ENCODE data around the gene F2R. TPM values are rescaled to one million over a fixed set of nuclear protein-coding genes. Genes with fewer than 3 reads are reported as not detected.

F2R gene
- polyA plus RNA-seq, 4 donors = 54.0 to 68.6 (median 61.3) TPM

DNA sequence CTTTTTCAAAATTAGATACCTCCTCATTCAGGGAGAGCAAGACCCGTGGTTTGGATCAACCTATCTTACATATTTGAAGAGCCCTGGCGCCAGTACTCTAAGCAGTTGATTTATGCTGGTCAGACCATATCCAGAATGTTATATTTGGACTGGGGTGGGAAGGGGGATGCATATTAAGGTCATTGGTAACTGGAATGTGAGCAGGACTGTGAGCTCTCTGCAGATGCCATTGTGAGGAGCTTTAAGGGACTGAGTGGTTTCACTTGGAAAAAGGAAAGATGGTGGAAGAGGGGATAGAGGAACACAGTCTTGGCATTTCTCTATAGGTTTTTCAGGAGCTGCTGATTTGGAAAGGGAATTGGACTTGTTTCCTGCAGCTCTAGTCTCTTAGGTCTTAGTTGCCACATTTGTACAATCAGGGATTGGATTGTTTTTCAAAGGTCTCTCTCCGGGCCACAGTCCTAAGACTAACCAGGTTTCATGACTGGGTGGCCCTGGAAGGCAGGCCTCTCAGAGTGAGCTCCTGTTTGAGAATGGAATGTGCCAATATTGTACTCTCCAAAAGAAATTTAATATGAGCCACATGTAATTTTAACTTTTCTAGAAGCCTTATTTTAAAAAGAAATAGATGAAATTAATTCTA, 25.8 kb upstream of the F2R start:
- DNase-seq (ENCODE audit: low read depth in 4 of 4, low spot score in 2 of 4) = no peak

DNA sequence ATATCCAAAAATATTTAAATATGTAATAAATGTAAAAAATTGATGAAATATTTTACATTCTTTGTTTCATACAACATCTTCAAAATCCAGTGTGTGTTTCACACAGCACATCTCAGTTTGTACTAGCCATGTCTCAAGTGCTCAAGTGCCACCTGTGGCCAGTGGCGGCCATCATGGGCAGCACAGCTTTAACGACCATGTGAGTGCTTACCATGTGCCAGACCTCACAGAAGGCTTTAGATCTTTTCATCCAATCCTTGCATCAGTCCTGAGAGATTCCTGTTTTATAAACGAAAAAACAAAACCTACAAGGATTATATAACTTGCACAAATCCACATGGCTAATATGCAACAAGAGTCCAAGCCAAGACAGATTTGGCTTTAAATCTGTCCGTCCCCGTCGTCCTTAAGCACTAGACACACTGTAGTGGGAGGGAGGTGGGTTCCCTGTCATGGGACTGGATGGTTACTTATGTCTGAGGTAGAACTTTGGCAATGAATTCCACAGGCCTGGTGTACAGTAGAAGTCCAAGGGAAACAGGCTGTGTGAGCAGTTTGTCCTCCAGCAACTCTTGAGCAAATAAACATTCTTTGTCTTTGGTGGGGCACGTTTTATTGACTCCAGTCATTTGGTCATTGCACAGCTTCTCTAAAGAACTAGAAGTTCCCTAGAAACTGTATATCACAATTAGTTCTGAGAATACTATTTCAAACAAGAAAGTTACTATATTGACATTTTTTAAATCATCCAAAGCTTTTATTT, 25.0 kb upstream of the F2R start:
- DNase-seq (ENCODE audit: low read depth in 4 of 4, low spot score in 2 of 4) = no peak

DNA sequence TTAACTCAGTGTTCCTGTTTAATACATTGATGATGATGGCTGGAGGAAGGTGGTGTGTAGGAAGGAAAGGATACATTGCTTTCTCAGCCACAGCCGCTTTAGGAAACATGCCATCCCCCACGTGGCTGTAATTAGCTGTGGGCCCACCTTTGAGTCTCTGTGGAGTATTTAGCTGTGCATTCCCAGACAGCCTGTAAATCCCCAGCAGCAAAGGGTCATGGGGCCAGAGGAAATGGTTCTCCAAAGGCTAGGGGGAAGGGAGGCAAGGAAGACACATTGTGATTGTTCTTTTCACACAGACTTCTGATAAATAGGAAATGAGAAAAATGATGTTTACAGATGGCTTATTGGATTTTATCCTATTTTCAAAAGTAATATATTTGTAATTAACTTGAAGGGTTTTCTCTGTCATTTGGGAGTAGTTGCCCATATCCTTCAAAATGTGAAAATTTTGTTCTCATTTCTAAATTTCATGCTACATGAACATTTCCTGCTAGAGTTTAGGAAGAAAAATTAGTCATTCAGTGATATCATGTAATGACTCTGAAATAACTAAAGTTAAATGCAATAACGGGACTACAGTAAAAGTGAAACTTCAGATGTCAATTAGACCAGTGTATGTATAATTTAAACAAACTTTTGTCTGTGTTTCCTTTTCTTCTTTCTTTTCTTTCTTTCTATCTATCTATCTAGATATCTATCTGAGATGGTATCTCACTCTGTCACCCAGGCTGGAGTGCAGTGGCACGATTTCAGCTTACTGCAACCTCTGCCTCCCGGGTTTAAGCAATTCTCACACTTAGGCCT, 24.3 kb upstream of the F2R start:
- DNase-seq (ENCODE audit: low read depth in 4 of 4, low spot score in 2 of 4) = peak in 2 of 4 donors; percentile 19 to 31

DNA sequence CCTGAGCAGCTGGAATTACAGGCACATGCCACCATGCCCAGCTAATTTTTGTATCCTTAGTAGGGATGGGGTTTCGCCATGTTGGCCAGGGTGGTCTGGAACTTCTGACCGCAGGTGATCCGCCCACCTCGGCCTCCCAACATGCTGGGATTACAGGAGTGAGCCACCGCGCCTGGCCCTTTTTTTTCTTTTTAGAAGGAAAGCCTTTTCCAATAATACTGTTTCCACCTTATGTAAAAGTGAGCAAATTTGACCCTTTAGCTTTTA, 23.7 kb upstream of the F2R start:
- no peak for DNase-seq (ENCODE audit: low read depth in 4 of 4, low spot score in 2 of 4)

DNA sequence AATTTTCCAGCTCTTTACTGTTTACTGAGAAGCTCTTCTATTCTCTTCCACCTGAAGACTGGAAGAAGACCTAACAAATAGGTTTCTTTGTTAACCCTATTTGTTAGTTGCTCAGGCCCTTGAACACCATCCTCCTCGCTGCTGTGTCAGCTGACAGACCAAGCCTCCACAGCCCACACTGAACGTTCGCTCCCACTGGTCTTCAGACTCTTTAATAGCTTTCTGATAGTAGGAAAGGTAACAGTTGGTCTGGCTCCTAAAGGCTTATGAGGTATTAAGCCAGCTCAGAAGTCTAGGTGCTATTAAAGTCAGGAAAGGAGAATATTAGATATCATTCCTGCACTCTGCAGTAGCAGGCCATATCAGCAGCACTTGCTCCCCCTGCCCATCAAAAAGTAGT, 23.3 kb upstream of the F2R start:
- DNase-seq (ENCODE audit: low read depth in 4 of 4, low spot score in 2 of 4) = no peak

DNA sequence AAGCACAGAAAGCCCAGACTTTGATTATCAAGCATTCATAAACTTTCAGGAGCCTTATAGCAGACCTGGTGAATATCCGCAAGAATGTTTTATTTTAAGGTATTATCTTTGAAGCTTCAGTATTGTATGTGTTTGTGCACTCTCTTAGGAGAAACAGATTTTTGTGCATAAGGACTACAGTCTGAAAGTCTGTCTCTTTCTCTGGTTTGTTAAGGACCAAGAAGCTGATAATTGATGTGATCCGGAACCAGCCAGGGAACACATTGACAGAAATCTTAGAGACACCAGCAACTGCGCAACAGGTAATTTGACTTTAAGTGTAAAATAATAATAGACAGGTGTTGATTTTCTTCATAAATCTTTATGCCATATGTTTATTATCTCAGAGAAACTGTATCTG, 22.8 kb upstream of the F2R start:
- DNase-seq (ENCODE audit: low read depth in 4 of 4, low spot score in 2 of 4) = no peak

DNA sequence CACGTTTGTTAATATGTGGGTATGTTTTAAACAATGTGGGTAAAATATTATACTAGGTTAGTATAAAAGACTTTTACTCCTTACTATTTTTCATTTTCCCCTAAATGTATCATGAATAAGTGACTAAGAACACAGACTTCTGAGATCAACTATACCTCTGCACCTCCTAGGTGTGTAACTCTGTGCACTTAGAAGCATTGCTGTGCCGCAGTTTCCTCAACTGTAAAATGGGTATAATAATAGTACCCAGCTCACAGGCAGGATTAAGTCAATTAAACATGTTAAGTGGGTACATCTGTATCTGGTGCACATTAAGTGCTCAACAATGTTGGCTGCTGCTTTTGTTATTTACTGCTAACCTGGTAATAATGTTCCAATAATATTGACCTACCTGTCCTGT, 21.6 kb upstream of the F2R start:
- DNase-seq (ENCODE audit: low read depth in 4 of 4, low spot score in 2 of 4) = no peak

DNA sequence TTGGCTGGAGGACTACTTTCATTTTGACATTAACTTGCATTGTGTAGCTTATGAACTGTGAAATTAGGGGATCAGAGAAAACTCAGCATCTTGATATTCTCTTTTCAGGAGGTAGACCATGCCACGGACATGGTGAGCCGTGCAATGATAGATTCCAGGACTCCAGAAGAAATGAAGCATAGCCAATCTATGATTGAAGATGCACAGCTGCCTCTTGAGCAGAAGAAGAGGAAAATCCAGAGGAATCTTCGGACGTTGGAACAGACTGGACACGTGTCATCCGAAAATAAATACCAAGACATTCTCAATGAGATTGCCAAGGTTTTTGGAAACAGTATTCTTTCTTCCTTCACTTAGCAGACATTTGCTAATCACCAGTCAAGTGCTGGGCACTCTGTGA, 20.6 kb upstream of the F2R start:
- no peak for DNase-seq (ENCODE audit: low read depth in 4 of 4, low spot score in 2 of 4)

DNA sequence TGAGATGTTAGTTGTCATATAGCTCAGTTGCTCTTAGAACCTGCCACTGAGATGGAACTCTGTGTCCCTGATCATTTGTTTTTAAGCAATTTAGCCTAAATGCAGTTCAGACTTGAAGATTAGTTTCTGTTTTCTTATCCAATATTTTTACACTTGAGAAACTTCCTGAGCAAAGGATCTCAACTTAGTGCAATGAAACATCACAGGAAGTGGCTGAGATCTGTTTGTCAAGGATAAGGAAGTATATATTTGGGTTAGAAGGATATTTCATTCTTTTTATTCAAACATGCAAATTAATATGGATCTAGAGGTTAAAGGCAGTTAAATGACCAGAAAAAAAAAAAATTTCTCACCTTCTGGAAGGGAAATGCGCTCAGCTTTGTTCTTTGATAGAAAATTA, 19.7 kb upstream of the F2R start:
- DNase-seq (ENCODE audit: low read depth in 4 of 4, low spot score in 2 of 4) = no peak

DNA sequence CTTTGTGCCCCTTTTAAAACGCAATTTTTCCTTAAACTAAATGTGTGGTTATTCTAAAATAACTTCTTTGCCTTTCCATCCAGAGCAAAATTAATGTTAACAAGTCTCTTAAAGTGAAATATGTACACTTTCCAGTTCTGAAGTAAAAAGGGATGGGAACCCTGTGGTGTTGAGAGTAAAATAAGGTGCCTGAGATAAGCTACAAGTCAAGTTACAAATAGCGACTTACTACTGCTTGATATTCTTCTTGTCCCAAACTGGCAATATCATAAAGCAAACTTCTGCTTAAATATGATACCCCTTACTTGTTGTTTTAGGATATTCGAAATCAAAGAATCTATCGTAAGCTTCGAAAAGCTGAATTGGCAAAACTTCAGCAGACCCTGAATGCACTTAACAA, 18.3 kb upstream of the F2R start:
- DNase-seq (ENCODE audit: low read depth in 4 of 4, low spot score in 2 of 4) = no peak

DNA sequence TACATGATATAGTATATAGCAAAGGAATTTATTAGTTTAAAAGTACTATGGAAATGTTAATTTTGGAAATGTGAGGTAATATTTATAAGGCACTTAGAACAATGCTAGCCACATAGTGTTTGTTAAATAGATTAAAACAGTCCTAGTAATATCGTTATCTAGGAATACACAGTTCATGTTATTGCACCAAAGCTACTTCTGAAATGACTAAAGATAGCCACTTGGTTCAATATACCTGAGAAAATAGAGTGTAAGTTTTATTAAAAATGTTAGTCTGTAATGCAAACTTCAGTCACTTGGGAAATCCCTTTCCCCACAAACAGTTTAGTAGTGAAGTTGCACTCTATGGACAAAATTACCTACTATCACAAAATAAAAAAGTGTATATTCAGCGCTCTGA, 15.4 kb upstream of the F2R start:
- DNase-seq (ENCODE audit: low read depth in 4 of 4, low spot score in 2 of 4) = no peak

DNA sequence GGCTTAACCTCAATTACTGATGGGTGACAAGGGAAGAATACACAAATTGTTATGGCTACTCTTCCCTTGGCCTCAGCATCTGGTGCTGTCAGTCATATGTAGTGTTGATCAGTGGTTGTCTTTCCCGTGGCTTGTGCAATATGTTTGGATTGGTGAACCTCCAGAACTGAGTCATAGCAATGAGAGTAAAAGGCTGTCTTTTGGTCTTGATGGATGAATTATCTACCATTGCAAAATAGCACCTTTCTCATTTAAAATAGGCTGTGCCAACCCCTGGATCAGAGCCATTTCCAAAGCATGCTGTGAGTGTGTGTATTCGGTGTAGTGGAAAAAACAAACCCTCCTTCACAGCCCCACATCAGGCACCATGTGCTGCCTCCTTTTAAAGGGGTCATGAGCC, 14.6 kb upstream of the F2R start:
- no peak for DNase-seq (ENCODE audit: low read depth in 4 of 4, low spot score in 2 of 4)

DNA sequence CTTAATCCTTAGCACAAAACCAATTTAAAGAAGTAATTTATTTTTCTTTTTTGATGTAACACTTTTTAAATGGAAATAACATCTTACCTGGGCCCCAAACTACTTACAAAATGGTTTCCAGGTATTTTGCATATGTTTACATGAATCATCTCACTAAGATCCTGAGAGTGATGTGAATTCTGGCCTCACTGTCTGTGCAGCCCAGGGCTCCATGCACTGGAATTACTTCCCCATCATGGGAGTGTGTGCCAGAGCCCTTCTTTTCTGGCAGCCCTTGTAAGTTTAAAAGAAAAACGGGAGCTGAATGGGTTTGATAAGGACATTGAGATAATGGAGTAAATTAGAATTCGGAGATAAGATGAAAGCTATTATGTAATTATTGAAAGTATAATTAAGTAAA, 12.2 kb upstream of the F2R start:
- DNase-seq (ENCODE audit: low read depth in 4 of 4, low spot score in 2 of 4) = no peak

DNA sequence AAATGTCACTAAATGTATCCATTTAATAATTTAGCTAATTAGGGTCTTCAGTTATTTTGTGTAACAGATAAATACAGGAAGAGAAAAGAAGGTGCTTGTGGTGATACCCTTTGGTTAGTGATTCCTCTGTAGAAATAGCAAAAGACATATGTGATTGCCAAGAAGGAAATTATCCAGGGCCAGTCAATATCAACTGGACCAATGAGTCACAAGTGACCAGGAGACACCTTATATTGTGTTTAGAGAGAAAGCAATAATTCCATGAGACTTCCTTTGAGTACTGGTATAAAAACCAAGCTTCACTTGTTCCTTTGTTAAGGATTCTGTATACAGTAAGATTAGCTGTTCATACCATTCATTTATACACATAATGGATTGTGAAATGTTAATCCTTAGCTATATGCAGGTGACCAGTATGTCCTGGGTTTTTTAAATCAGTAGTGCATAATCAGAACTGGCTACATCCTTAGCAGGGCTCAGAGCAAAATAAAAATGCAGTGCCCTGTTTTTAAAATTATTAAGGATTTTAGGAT, 11.7 kb upstream of the F2R start:
- no peak for DNase-seq (ENCODE audit: low read depth in 4 of 4, low spot score in 2 of 4)

DNA sequence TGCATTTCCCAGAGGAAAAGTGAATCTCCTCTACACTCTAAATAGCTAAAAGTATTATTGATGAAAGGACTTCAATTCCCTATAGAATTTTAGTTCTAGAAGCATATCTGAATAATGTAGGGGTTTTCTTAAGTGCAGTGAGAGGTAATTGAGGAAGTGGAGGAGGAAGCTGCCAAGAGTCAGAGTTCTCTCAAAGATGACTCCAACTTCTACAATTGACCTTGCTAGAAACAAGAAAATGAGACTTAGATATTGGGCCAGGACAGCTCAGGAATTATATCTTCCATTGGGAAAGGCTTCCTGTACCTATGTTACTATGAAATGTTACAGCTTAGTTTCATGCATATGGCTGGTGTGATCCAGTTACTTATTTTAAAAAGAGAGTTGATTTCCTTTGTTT, 10.4 kb upstream of the F2R start:
- no peak for DNase-seq (ENCODE audit: low read depth in 4 of 4, low spot score in 2 of 4)

DNA sequence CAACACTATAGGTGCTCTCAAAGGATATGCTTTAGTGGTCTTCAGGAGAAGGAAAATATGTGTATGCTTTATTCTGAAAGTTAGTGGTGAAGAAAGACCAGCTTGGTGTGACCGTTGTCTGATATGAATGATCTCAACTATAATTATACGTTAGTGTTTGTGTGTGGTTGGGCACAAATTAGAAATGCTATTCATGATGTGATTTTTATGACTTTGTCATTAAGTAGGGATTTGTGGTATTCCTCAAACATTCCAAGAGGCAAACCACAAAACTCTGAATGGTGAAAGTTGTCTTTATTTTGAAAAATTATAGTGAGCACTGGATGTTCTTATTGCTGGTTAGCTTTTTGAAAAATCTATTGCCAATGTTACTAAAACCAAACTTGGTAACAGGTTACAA, 6.2 kb upstream of the F2R start:
- no peak for DNase-seq (ENCODE audit: low read depth in 4 of 4, low spot score in 2 of 4)

DNA sequence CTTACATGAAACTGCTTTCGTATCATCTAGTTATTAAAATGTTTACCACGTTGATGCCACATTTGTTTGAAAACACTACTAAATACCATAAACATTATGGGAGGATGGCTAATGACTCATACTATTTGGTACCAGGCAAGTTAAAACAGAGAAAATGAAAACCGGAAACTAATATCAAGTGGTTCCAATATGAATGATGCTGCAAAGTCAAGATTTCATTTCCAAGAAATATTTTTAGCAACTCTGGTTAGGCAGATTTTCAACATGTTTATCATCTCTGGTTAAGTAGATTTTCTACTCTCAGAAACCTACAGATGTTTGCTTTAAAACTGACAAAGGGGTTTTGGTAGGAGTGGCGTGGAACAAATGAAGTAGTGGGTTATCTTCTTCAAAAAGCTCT, 4.9 kb upstream of the F2R start:
- DNase-seq (ENCODE audit: low read depth in 4 of 4, low spot score in 2 of 4) = no peak

DNA sequence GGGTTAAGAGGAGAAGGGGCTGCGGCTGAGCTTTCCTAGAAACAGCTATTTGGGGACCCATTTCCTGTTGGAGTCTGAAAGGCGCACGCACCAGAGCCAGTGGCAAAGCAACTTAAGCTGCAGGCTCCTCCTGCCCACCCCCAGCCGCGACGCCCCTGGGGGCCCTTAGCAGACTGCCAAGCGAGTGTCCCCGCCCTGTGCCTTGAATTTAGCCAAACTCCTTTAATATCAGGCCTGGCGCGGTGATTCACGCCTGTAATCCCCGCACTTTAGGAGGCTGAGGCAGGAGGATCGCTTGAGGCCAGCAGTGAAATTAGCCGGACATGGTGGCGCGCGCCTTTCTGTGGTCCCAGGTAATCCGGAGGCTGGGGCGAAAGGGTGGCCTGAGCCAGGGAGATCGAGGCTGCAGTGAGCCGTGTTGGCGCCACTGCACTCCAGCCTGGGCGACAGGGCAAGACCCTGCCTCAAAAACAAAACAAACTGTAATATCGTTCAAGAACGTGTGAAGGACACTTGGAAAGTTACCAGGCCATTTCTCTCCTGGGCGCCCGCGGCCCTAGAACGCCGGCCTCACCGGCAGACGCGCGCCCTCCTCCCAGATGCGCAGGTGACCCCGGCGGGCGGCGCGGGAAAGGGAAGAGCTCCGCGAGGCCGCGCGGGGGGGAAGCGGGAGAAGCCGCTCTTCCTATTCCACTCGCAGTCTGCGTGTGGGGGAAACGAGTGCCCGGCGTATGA, 1.0 kb upstream of the F2R start:
- peak in 1 of 4 donors; percentile 31 for DNase-seq (ENCODE audit: low read depth in 4 of 4, low spot score in 2 of 4)

DNA sequence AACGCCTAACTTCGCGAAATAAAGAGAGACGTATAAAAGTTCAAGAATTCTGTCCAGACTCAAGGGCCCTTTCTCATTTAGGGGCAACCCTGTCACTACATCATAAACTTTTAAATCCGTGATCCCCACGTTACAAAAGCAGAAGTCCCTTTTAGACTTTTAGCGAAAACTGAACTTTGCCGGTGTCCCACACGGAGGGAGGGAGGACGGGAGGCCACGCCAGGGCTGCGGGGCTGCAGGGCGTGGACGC, 515 bp upstream of the F2R start:
- DNase-seq (ENCODE audit: low read depth in 4 of 4, low spot score in 2 of 4) = no peak

DNA sequence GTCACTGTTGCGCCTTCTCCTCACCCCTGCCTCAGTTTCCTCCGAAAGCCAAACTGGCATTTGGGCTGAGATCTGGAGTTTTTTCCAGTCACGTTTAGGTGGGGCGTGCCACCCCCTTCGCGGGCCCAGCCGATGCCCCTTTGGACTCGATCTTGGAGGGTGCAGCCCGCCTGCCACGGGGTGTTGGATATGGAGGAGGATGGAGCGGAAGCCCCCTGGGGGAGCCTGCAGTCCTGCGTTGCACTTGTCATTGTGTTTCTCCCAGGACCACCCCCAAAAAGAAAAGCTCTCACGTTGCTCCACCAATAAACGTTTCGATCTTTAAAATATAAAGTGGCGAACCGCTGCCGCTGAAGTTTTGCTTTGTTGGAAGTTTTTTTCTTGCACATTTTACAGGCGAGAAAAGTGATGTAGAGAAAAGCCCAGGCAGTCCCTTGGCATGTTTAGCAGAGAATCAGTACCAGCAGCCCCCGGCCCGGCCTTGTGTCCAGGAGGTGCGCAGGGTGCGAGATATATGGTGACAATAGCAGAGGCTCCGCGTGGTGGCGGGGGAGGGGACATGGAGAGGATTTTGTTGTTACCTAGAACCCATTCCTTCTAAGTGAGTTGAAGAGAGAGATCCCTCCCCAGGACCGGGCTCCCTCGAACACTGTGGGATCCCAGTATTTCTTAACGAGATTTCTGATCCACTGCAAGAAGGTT, 681 bp downstream of the F2R start:
- DNase-seq (ENCODE audit: low read depth in 4 of 4, low spot score in 2 of 4) = peak in 2 of 4 donors; percentile 11 to 45
